D721Med (cell line): ENCODE data around the gene MICU1.

ENCODE experiments used
- DNase-seq: peaks from one replicate; pipeline ENCODE4 v3.0.0; 2011; ENCODE audit warnings: low spot score; ENCODE audit not compliant: insufficient read length
- FAIRE-seq: peaks from 2 replicates; lab custom pipeline; 2011; peaks lifted over from hg19 to GRCh38; lab: Jason Lieb, UNC
- TF ChIP-seq, protein P1 (sequence below): IDR thresholded peaks from 2 replicates; pipeline ENCODE4 v1.5.1; 2012; ENCODE audit warnings: mild to moderate bottlenecking, control low read depth; ENCODE audit not compliant: insufficient read depth; ENCODE audit errors: missing control alignments

MICU1 gene

DNA sequence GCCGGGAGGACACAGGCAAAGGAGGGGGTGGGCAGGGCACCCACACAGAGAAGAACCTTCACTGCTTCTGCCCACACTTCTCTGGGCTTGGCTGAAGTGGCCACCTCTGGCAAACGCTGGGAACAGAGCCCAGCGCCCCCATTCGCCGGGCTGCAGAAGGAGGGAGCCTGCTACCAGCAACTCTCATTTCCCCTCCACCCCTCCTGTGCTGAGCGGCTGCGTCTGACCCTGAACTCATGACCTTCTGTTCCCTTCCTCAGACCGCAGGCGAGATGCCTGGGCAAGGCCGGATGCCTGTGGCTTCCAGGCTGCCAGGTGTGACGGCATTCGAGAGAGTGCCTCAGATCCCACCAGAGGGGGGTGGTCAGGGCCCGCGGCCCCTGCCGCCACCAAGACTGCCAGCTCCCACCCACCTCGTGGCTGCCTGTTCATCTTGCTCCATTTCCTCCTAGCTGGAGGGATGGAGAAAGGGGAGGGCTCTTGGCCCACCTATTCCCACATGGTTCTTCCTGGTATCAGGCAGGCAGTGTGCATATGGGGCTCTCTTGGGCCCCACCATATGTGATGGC, 291.0 kb downstream of the MICU1 start:
- no peak for FAIRE-seq
- no peak for DNase-seq
- TF ChIP-seq, protein P1, sequence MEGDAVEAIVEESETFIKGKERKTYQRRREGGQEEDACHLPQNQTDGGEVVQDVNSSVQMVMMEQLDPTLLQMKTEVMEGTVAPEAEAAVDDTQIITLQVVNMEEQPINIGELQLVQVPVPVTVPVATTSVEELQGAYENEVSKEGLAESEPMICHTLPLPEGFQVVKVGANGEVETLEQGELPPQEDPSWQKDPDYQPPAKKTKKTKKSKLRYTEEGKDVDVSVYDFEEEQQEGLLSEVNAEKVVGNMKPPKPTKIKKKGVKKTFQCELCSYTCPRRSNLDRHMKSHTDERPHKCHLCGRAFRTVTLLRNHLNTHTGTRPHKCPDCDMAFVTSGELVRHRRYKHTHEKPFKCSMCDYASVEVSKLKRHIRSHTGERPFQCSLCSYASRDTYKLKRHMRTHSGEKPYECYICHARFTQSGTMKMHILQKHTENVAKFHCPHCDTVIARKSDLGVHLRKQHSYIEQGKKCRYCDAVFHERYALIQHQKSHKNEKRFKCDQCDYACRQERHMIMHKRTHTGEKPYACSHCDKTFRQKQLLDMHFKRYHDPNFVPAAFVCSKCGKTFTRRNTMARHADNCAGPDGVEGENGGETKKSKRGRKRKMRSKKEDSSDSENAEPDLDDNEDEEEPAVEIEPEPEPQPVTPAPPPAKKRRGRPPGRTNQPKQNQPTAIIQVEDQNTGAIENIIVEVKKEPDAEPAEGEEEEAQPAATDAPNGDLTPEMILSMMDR: no peak

DNA sequence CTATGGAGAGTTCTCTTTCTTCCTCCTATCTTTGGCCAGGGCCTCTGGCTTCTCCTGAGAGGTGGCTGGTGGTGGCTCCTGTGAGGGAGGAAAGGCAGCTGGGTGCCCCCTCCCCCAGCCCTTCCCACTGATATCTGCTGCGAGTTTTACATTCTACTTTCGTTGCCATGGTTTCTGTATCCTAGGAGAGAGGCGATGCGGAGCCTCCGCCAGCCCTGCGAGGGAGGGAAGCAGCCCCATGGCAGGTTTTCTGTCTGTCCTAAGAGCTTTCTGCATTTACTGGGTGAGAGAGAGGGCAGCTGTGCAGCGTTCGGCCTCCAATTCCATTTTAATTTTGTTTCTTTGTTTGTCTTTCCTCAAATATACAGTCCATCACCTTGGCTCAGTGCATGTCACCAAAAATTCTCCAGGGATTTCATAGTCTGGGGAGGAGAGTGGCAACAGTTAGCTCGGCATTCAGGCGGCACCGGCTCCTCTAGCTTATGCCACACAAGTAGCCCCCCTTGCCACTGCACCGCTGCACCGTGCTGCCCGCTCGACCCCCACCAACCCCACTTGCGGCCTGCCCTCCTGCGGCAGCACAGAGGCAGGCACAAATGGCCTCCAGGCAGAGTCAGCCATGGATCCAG, 291.6 kb downstream of the MICU1 start:
- no peak for FAIRE-seq
- no peak for DNase-seq
- TF ChIP-seq, protein P1: no peak

DNA sequence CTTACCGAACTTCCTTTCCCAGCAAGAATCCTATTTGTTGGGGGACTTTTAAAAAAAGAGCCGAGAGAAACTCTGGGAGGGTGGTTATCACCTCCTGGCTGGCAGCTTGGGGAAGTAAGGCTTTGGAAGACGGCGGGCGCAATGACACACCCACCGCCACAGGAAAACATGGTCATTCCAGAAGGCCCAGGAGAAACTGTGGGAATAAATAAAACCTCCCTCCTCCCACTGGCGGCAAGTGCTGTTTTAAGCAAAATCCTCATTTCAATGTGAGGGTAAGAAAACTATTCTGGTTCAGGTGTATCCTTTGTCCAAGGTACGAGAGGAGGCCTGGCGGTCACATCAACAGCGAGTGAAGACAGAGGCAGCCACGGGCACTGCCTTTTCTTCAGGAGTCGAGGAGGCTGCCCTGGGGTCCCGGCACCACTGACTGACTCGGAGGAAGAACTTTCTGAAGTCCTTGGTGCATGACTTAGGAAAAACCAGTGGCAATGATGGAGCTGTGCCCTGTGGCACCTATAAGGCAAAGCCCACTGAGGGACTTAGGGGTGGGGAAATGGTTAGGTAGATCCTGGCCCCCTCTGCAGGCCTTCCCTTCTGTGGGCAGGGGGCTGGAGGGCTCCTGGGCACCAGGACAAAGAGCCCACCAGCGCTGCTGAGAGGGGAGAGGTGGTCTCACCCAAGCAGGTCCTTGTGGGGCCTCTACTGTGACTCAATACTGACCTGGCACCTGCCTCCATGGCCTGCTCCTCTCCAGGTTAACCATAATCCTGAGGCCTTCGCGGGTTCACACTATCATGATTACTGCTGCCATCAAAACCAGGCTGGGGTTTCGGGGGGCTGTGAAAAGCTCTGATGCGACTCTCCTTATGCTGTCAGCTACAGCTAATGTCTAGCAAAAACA, 292.5 kb downstream of the MICU1 start:
- FAIRE-seq (no peak), DNase-seq (no peak)
- TF ChIP-seq, protein P1: no peak

DNA sequence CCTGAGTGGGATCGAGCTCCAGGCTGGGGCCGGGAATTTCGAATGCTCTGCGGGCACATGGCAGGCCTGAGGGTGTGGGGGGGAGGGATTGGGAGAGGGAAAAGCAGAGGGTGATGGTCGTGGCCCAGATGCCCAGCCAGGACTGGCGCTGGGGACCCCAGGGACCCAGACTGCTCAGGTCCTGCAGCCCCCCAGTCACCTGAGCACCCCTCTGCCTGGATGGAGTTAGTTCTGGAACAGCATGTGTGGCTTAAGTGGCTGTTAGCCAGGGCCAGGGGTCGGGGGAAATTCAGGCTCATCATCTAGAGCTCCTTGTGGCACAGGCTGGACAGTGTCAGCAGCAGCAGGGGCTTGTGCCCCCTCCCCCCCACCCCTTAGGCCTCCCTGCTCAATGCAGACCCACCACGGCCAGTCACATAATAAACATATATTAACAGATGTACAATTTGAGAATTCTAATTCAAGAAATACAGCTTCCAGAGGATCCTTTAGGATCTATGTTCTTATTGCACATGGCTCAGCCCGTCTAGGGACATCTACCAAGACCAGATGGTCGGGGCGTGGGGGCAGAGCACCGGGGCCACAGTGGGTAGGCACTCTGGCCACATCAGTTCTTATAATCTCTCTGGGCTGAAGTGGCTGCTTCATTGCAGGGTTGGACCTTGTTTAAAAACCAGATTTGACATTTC, 293.3 kb downstream of the MICU1 start:
- no peak for FAIRE-seq
- DNase-seq: no peak
- TF ChIP-seq, protein P1: no peak

DNA sequence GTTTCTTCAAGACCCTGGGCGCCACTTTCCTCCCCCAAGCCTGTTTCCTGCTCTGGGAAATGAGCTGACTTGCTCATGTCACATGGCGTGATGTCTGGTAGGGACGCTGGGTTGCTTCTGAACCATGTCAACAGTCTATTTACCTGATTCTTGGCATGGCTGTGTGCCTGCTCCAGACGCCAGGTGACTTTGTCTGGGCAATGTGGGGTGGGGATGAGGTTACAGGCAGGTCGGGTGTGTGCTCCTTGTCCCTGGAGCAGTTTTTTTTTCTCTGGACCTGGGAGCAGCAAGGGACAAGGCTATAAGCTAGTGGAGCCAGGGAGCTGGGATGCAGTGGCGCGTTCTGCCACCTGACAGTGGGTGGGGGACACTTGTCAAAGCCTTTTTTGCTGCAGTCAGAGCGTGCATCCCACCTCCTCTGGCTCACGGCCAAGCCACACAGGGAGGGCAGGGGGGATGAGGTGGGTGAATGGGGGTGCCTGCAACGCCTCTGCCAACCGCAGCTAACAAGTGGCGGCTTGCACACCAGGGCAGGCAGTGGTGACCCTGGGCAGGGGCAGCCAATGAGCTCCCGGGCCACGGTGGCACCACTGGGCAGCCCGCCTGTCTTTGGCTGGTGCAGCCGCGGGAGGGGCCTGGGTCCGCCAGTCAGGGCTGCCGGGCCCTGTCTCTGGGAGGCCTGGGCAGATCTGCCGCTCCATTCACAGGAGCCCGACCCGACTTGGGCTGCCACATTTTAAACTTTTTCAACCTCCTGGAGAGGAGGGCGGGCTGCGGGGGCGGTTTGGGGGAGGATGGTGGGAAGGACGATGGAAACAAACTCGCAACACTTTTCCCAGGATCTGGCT, 294.1 kb downstream of the MICU1 start:
- DNase-seq: no peak
- no peak for FAIRE-seq
- TF ChIP-seq, protein P1: no peak

DNA sequence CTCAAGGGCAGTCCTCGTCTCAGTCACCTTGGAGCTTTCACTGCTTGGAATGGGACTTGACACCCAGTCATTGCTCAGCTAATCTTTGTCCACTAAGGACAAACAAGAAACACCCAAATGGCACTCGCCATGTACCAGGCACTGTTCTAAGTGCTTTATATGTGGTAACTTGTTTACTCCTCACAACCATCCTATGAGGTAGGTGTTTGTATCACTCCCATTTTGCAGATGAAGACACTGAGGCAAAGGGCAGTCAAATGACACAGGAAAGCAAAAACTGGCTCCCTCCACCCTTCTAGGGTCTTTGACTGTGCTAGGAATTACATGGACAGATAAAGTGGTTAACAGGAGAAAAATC, 295.8 kb downstream of the MICU1 start:
- TF ChIP-seq, protein P1: no peak
- DNase-seq: no peak
- no peak for FAIRE-seq
